ENCODE results near the gene SMURF1.

The SMURF1 gene

GRCh38 chr7:99010281-99010680 lies 133.6 kb downstream of the SMURF1 start:
- no peak for DNase-seq (ENCODE audit: extremely low read depth, low read depth)
- TF ChIP-seq CTCF (IDR thresholded peaks at IDR 0.05; ENCODE audit: low read depth, low read length, missing control alignments), result no peak
- H3K4me3 ChIP-seq (replicated peaks; ENCODE audit: low read depth, low read length), result no peak overlapping the region

GRCh38 chr7:99008921-99009530 lies 134.9 kb downstream of the SMURF1 start:
- TF ChIP-seq CTCF (IDR thresholded peaks at IDR 0.05; ENCODE audit: low read depth, low read length, missing control alignments), result no peak
- DNase-seq (ENCODE audit: extremely low read depth, low read depth), result no peak
- no peak overlapping the region for H3K4me3 ChIP-seq (replicated peaks; ENCODE audit: low read depth, low read length)

GRCh38 chr7:99008181-99008631 lies 135.7 kb downstream of the SMURF1 start:
- no peak overlapping the region for H3K4me3 ChIP-seq (replicated peaks; ENCODE audit: low read depth, low read length)
- TF ChIP-seq CTCF (IDR thresholded peaks at IDR 0.05; ENCODE audit: low read depth, low read length, missing control alignments), result no peak
- no peak for DNase-seq (ENCODE audit: extremely low read depth, low read depth)

- TF ChIP-seq CTCF (IDR thresholded peaks at IDR 0.05; ENCODE audit: low read depth, low read length, missing control alignments), result no peak
- DNase-seq (ENCODE audit: extremely low read depth, low read depth), result no peak
- H3K4me3 ChIP-seq (replicated peaks; ENCODE audit: low read depth, low read length), result no peak overlapping the region
Measured at GRCh38 chr7:99006739-99007424, 137.0 kb downstream of the SMURF1 start.

GRCh38 chr7:99005776-99006175 lies 138.1 kb downstream of the SMURF1 start:
- H3K4me3 ChIP-seq (replicated peaks; ENCODE audit: low read depth, low read length), result no peak overlapping the region
- DNase-seq (ENCODE audit: extremely low read depth, low read depth), result no peak
- TF ChIP-seq CTCF (IDR thresholded peaks at IDR 0.05; ENCODE audit: low read depth, low read length, missing control alignments), result no peak

- no peak overlapping the region for H3K4me3 ChIP-seq (replicated peaks; ENCODE audit: low read depth, low read length)
- DNase-seq (ENCODE audit: extremely low read depth, low read depth), result no peak
- TF ChIP-seq CTCF (IDR thresholded peaks at IDR 0.05; ENCODE audit: low read depth, low read length, missing control alignments), result no peak
Measured at GRCh38 chr7:99004781-99005500, 139.0 kb downstream of the SMURF1 start.
